T-helper 2 cell treated with Interferon-gamma antibody and Interleukin-4, amounts not matched to agents 5 μg/mL and 100 μg/mL, for 36 hours (primary cell): ENCODE data around the gene ZSWIM8.
A peak's percentile ranks its signal among the peaks of the same experiment; 100 is the strongest.
"Not testable (repeated sequence)": the region's sequence is repeated elsewhere in the genome, so short reads cannot be mapped to it uniquely, and the experiment has no call there.

Source experiments
- DNase-seq: peaks from one replicate; pipeline ENCODE4 v3.0.0; 2021; ENCODE audit warnings: low spot score
- H3K27ac Mint-ChIP-seq: one replicate; pipeline ENCODE4 v1.8.0; 2021; ENCODE audit warnings: mild to moderate bottlenecking, mixed read lengths
- H3K27me3 Mint-ChIP-seq: one replicate; pipeline ENCODE4 v1.8.0; 2021; ENCODE audit warnings: low read depth, mixed read lengths
- H3K36me3 Mint-ChIP-seq: one replicate; pipeline ENCODE4 v1.8.0; 2021; ENCODE audit warnings: low read depth, mixed read lengths
- H3K4me1 Mint-ChIP-seq: one replicate; pipeline ENCODE4 v1.8.0; 2021; ENCODE audit warnings: low read depth, mixed read lengths
- H3K4me3 Mint-ChIP-seq: one replicate; pipeline ENCODE4 v1.8.0; 2022; ENCODE audit warnings: mild to moderate bottlenecking, moderate library complexity, mixed read lengths
- H3K9me3 Mint-ChIP-seq: one replicate; pipeline ENCODE4 v1.8.0; 2021; ENCODE audit warnings: mixed read lengths

The ZSWIM8 gene

GRCh38 chr10:73780966-73781365, 4.4 kb upstream of the ZSWIM8 start:
- Mint-ChIP-seq H3K4me1 (peaks cover 29% of the 10 kb centered on the region), H3K27me3 (no peaks in the 10 kb centered on the region), H3K4me3 (peak overlapping the region; percentile 94), H3K27ac (peak overlapping the region; percentile 98), H3K36me3 (peaks cover 18% of the 10 kb centered on the region), H3K9me3 (no peaks in the 10 kb centered on the region)
- no peak for DNase-seq

GRCh38 chr10:73781548-73781878, 3.9 kb upstream of the ZSWIM8 start:
- no peaks in the 10 kb centered on the region for H3K27me3 Mint-ChIP-seq
- DNase-seq = no peak
- peak overlapping the region; percentile 98 for H3K27ac Mint-ChIP-seq
- peaks cover 34% of the 10 kb centered on the region for H3K4me1 Mint-ChIP-seq
- no peaks in the 10 kb centered on the region for H3K9me3 Mint-ChIP-seq
- peak overlapping the region; percentile 94 for H3K4me3 Mint-ChIP-seq
- peaks cover 22% of the 10 kb centered on the region for H3K36me3 Mint-ChIP-seq

- Mint-ChIP-seq H3K9me3 (no peaks in the 10 kb centered on the region), H3K36me3 (peaks cover 18% of the 10 kb centered on the region), H3K27me3 (no peaks in the 10 kb centered on the region), H3K27ac (peak within 1 kb of the TSS; percentile 98), H3K4me3 (peak within 1 kb of the TSS; percentile 94), H3K4me1 (peaks cover 34% of the 10 kb centered on the region)
- peak; percentile 92 for DNase-seq
These were observed 3.3 kb upstream of the ZSWIM8 start, which contains the start of gene CHCHD1 for GRCh38 chr10:73781879-73782748. Gene CHCHD1, plus strand, starts transcription at chr10:73782048. Its CDS starts 28 bp downstream, at chr10:73782076.

- no peaks in the 10 kb centered on the region for H3K27me3 Mint-ChIP-seq
- no peak for DNase-seq
- no peaks in the 10 kb centered on the region for H3K9me3 Mint-ChIP-seq
- H3K4me1 Mint-ChIP-seq = peaks cover 36% of the 10 kb centered on the region
- H3K36me3 Mint-ChIP-seq = peaks cover 14% of the 10 kb centered on the region
- peak overlapping the region; percentile 98 for H3K27ac Mint-ChIP-seq
- peak overlapping the region; percentile 94 for H3K4me3 Mint-ChIP-seq
These were observed 2.7 kb upstream of the ZSWIM8 start for GRCh38 chr10:73782749-73783085.

- peaks cover 17% of the 10 kb centered on the region for H3K36me3 Mint-ChIP-seq
- DNase-seq = peak; percentile 33
- H3K27me3 Mint-ChIP-seq = no peaks in the 10 kb centered on the region
- peak overlapping the region; percentile 96 for H3K4me3 Mint-ChIP-seq
- H3K9me3 Mint-ChIP-seq = no peaks in the 10 kb centered on the region
- H3K4me1 Mint-ChIP-seq = peaks cover 23% of the 10 kb centered on the region
- peak overlapping the region; percentile 98 for H3K27ac Mint-ChIP-seq
These were observed 510 bp downstream of the ZSWIM8 start for GRCh38 chr10:73785721-73786511.

- peaks cover 22% of the 10 kb centered on the region for H3K4me1 Mint-ChIP-seq
- H3K36me3 Mint-ChIP-seq = peaks cover 21% of the 10 kb centered on the region
- no peaks in the 10 kb centered on the region for H3K9me3 Mint-ChIP-seq
- no peak for DNase-seq
- no peaks in the 10 kb centered on the region for H3K27me3 Mint-ChIP-seq
- H3K27ac Mint-ChIP-seq = peak overlapping the region; percentile 77
- H3K4me3 Mint-ChIP-seq = peak overlapping the region; percentile 96
These were observed 1.1 kb downstream of the ZSWIM8 start for GRCh38 chr10:73786512-73786885.

GRCh38 chr10:73787031-73787800, 1.8 kb downstream of the ZSWIM8 start:
- H3K9me3 Mint-ChIP-seq, DNase-seq, H3K27ac Mint-ChIP-seq, H3K27me3 Mint-ChIP-seq: not testable (repeated sequence)
- Mint-ChIP-seq H3K36me3 (peaks cover 22% of the 10 kb centered on the region), H3K4me3 (peak overlapping the region; percentile 96), H3K4me1 (peaks cover 22% of the 10 kb centered on the region)

- Mint-ChIP-seq H3K4me1 (peaks cover 16% of the 10 kb centered on the region), H3K27me3 (no peaks in the 10 kb centered on the region), H3K27ac (no peak overlapping the region), H3K36me3 (peaks cover 29% of the 10 kb centered on the region), H3K9me3 (no peaks in the 10 kb centered on the region), H3K4me3 (no peak overlapping the region)
- DNase-seq = no peak
These were observed 3.7 kb downstream of the ZSWIM8 start for GRCh38 chr10:73788864-73789658.

GRCh38 chr10:73789659-73790055, 4.3 kb downstream of the ZSWIM8 start:
- H3K9me3 Mint-ChIP-seq = no peaks in the 10 kb centered on the region
- no peak overlapping the region for H3K27ac Mint-ChIP-seq
- DNase-seq = no peak
- H3K27me3 Mint-ChIP-seq = no peaks in the 10 kb centered on the region
- H3K4me3 Mint-ChIP-seq = no peak overlapping the region
- H3K4me1 Mint-ChIP-seq = peaks cover 16% of the 10 kb centered on the region
- H3K36me3 Mint-ChIP-seq = peaks cover 35% of the 10 kb centered on the region

GRCh38 chr10:73790886-73791625, 5.7 kb downstream of the ZSWIM8 start:
- H3K27me3 Mint-ChIP-seq = no peaks in the 10 kb centered on the region
- H3K36me3 Mint-ChIP-seq = peaks cover 38% of the 10 kb centered on the region
- DNase-seq = no peak
- no peak overlapping the region for H3K27ac Mint-ChIP-seq
- peaks cover 10% of the 10 kb centered on the region for H3K4me1 Mint-ChIP-seq
- H3K4me3 Mint-ChIP-seq = no peak overlapping the region
- H3K9me3 Mint-ChIP-seq = no peaks in the 10 kb centered on the region

- no peak for DNase-seq
- peaks cover 36% of the 10 kb centered on the region for H3K36me3 Mint-ChIP-seq
These were observed 6.5 kb downstream of the ZSWIM8 start for GRCh38 chr10:73791871-73792400.

GRCh38 chr10:73793456-73793855, 8.1 kb downstream of the ZSWIM8 start:
- H3K9me3 Mint-ChIP-seq = no peaks in the 10 kb centered on the region
- no peak overlapping the region for H3K4me3 Mint-ChIP-seq
- H3K27me3 Mint-ChIP-seq = no peaks in the 10 kb centered on the region
- DNase-seq = no peak
- H3K4me1 Mint-ChIP-seq = no peaks in the 10 kb centered on the region
- H3K27ac Mint-ChIP-seq = no peak overlapping the region
- peaks cover 48% of the 10 kb centered on the region for H3K36me3 Mint-ChIP-seq

More at GRCh38 chr10:73791871-73792400, 6.5 kb downstream of the ZSWIM8 start:
- H3K4me1 Mint-ChIP-seq = peaks cover 4% of the 10 kb centered on the region
- H3K27me3 Mint-ChIP-seq = no peaks in the 10 kb centered on the region
- no peak overlapping the region for H3K27ac Mint-ChIP-seq
- no peaks in the 10 kb centered on the region for H3K9me3 Mint-ChIP-seq
- H3K4me3 Mint-ChIP-seq = no peak overlapping the region
